DOHH2 (cell line): ENCODE data around the gene EFCAB13.

Source experiments
- H3F3A ChIP-seq: fragments of 200-600 bp; sonication (generic), shearing (Covaris generic); 2 replicates; pipeline ENCODE4 v1.6.0; 2016; ENCODE audit warnings: antibody characterized with exemption, mild to moderate bottlenecking; ENCODE audit not compliant: control insufficient read depth, insufficient read depth
- H3K27ac ChIP-seq: fragments of 200-600 bp; sonication (generic); 2 replicates; pipeline ENCODE4 v1.5.1; 2014; ENCODE audit warnings: low read depth, mild to moderate bottlenecking, low read length, moderate library complexity
- H3K27me3 ChIP-seq: fragments of 200-600 bp; sonication (generic); 2 replicates; pipeline ENCODE4 v1.6.1; 2014; ENCODE audit warnings: mild to moderate bottlenecking, low read length, mixed read lengths; ENCODE audit not compliant: control insufficient read depth
- H3K36me3 ChIP-seq: fragments of 200-600 bp; sonication (generic); 2 replicates; pipeline ENCODE4 v1.6.1; 2014; ENCODE audit warnings: mild to moderate bottlenecking, low read length, moderate library complexity, mixed read lengths; ENCODE audit not compliant: control insufficient read depth
- H3K4me1 ChIP-seq: fragments of 200-600 bp; sonication (generic); 2 replicates; pipeline ENCODE4 v1.6.1; 2014; ENCODE audit warnings: mild to moderate bottlenecking, low read length, mixed read lengths; ENCODE audit not compliant: control insufficient read depth
- H3K4me2 ChIP-seq: fragments of 200-600 bp; sonication (generic); 2 replicates; pipeline ENCODE4 v1.6.0; 2014; ENCODE audit warnings: mild to moderate bottlenecking, low read length, moderate library complexity
- H3K4me3 ChIP-seq: fragments of 200-600 bp; sonication (generic); 2 replicates; pipeline ENCODE4 v1.5.1; 2014; ENCODE audit warnings: mild to moderate bottlenecking, low read length, mixed read lengths
- H3K79me2 ChIP-seq: fragments of 200-600 bp; sonication (generic); 2 replicates; pipeline ENCODE4 v1.6.1; 2014; ENCODE audit warnings: mild to moderate bottlenecking, low read length, mixed read lengths; ENCODE audit not compliant: control insufficient read depth
- H3K9me2 ChIP-seq: fragments of 200-600 bp; sonication (generic); replicated peaks from 2 replicates; pipeline ENCODE4 v1.6.1; 2014; ENCODE audit warnings: mild to moderate bottlenecking, low read length, mixed read lengths; ENCODE audit not compliant: control insufficient read depth
- H3K9me3 ChIP-seq: fragments of 200-600 bp; sonication (generic); 2 replicates; pipeline ENCODE4 v1.6.1; 2014; ENCODE audit warnings: antibody characterized with exemption, low read length, mixed read lengths; ENCODE audit not compliant: control insufficient read depth, insufficient read depth
- H4K20me1 ChIP-seq: fragments of 200-600 bp; sonication (generic); 2 replicates; pipeline ENCODE4 v1.6.0; 2014; ENCODE audit warnings: low read depth, mild to moderate bottlenecking, antibody characterized with exemption, low read length, moderate library complexity; ENCODE audit not compliant: control insufficient read depth, insufficient read depth
- CTCF ChIP-seq: fragments of 200-600 bp; sonication (generic); IDR thresholded peaks from one replicate; pipeline ENCODE4 v1.5.1; 2014; ENCODE audit warnings: antibody characterized with exemption, mild to moderate bottlenecking, low read depth, low read length; ENCODE audit not compliant: poor library complexity, severe bottlenecking
- EZH2phosphoT487 ChIP-seq: fragments of 200-600 bp; sonication (generic); IDR thresholded peaks from 2 replicates; pipeline ENCODE4 v1.6.1; 2017; ENCODE audit warnings: borderline replicate concordance, mild to moderate bottlenecking, antibody characterized with exemption, low read length, moderate library complexity, mixed read lengths

The EFCAB13 gene

DNA sequence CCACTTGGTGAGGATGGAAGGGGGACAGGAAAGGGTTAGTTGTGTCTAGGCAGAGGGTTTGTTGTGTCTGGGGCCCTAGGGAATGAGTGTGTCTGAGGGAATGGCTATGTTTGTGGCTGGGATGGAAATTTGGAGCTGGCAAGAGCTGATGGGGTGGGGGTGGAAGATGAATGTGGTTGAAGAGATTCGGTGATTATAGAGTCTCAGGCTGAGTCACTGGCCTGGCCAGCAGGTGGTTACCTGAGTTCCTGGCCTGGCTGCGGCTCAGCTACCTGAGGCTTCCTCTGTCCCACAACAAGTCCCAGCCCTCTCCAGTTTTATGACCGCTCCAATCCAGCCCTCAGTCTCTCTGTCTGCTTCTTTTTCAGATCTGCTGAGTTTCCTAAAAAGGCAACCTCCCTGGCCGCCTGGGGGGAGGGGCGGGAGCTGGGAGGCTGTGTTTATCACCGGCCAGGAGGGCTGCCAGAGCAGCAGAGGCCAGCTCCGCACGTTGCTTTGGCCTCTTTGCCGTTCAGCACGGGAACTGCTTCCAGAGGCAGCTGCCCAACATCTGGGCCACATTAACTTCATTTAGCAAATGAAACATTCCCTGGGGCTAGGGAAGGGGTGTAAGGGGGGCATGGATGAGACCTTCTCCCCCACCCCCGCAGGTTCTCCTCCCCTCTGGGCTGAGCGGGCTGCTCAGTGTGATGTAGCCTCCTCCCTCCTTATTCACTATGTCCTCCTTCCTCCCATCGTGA, 48.3 kb upstream of the EFCAB13 start:
- Histone ChIP-seq H3K27ac (no peak overlapping the region), H3K4me2 (peak overlapping the region; percentile 64), H3K27me3 (no peaks in the 10 kb centered on the region), H3K79me2 (no peaks in the 10 kb centered on the region), H4K20me1 (no peaks in the 10 kb centered on the region), H3K9me2 (no peaks in the 10 kb centered on the region), H3K9me3 (no peaks in the 10 kb centered on the region), H3K4me3 (peak overlapping the region; percentile 47), H3K36me3 (no peaks in the 10 kb centered on the region), H3K4me1 (peaks cover 61% of the 10 kb centered on the region), H3F3A (peaks cover 10% of the 10 kb centered on the region)
- TF ChIP-seq EZH2phosphoT487: no peak
- no peak for TF ChIP-seq CTCF

- TF ChIP-seq EZH2phosphoT487: no peak
- no peak for TF ChIP-seq CTCF
- H4K20me1 ChIP-seq: no peaks in the 10 kb centered on the region
- no peaks in the 10 kb centered on the region for H3K9me2 ChIP-seq
- H3F3A ChIP-seq: peaks cover 10% of the 10 kb centered on the region
- no peaks in the 10 kb centered on the region for H3K27me3 ChIP-seq
- peak overlapping the region; percentile 47 for H3K4me3 ChIP-seq
- H3K36me3 ChIP-seq: no peaks in the 10 kb centered on the region
- H3K79me2 ChIP-seq: no peaks in the 10 kb centered on the region
- H3K4me2 ChIP-seq: peak overlapping the region; percentile 64
- H3K27ac ChIP-seq: no peak overlapping the region
- peaks cover 71% of the 10 kb centered on the region for H3K4me1 ChIP-seq
- H3K9me3 ChIP-seq: no peaks in the 10 kb centered on the region
Observed at GRCh38 chr17:47276444-47276843, 47.3 kb upstream of the EFCAB13 start.

GRCh38 chr17:47276868-47277267, 46.9 kb upstream of the EFCAB13 start:
- no peaks in the 10 kb centered on the region for H3K9me3 ChIP-seq
- peaks cover 10% of the 10 kb centered on the region for H3F3A ChIP-seq
- no peak overlapping the region for H3K4me3 ChIP-seq
- no peaks in the 10 kb centered on the region for H3K27me3 ChIP-seq
- no peak overlapping the region for H3K27ac ChIP-seq
- no peaks in the 10 kb centered on the region for H3K79me2 ChIP-seq
- no peaks in the 10 kb centered on the region for H3K9me2 ChIP-seq
- no peaks in the 10 kb centered on the region for H4K20me1 ChIP-seq
- no peaks in the 10 kb centered on the region for H3K36me3 ChIP-seq
- H3K4me2 ChIP-seq: 0 out of 2 replicates have a peak overlapping the region, but pooled peaks have one; percentile 64
- peaks cover 75% of the 10 kb centered on the region for H3K4me1 ChIP-seq
- TF ChIP-seq EZH2phosphoT487: no peak
- TF ChIP-seq CTCF: no peak
